ENCODE results near the gene PFDN1. TPM values are rescaled to one million over a fixed set of nuclear protein-coding genes. Genes with fewer than 3 reads are reported as not detected.

PFDN1 gene
- total RNA-seq, 1 experiment from 2014 or later: 150 TPM

DNA sequence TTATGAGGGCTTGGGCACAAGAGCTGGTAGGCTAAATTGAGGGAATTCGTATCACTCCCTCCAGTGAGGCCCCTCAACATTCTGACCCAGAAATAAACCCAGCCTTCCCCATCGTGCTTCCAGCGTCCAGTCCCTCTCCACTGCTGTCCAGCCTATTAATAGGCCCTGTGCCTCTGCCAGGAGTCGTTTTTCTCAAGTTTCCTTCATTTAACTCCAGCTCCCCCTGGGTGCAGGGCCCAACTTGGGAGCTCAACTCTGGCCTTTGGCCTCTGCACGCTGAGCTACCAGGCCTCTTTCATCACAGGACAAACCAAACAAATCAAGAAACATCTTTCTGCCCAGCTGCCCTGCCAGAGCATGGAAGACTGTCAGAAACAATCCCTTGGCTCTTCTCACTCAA, 33.5 kb upstream of the PFDN1 start:
- DNase-seq (ENCODE audit: low read depth): no peak
- in situ Hi-C loops (cut with HindIII; ENCODE audit: low pct_unique_long_range_greater_than_20kb, low sequenced_read_pairs): no loop called here

DNA sequence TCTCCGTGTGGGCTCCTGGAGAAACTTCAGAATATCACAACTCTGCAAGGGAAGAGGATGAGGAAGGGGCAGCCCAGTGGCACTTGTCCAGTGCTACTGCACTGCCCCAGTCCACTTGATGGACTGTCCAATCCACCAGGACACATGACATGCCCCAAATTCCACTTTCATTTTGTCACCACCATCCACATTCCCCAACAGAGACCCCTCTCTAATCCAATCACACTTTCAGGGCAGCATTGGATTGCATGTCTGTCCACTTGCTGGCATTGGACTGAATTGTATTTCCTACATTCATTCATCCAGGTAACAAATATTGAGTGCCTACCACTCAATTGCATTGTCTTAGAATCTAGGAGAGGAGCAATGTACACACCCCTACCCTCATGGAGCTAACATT, 28.7 kb upstream of the PFDN1 start:
- in situ Hi-C loops (cut with HindIII; ENCODE audit: low pct_unique_long_range_greater_than_20kb, low sequenced_read_pairs): no loop called here
- DNase-seq (ENCODE audit: low read depth): no peak

DNA sequence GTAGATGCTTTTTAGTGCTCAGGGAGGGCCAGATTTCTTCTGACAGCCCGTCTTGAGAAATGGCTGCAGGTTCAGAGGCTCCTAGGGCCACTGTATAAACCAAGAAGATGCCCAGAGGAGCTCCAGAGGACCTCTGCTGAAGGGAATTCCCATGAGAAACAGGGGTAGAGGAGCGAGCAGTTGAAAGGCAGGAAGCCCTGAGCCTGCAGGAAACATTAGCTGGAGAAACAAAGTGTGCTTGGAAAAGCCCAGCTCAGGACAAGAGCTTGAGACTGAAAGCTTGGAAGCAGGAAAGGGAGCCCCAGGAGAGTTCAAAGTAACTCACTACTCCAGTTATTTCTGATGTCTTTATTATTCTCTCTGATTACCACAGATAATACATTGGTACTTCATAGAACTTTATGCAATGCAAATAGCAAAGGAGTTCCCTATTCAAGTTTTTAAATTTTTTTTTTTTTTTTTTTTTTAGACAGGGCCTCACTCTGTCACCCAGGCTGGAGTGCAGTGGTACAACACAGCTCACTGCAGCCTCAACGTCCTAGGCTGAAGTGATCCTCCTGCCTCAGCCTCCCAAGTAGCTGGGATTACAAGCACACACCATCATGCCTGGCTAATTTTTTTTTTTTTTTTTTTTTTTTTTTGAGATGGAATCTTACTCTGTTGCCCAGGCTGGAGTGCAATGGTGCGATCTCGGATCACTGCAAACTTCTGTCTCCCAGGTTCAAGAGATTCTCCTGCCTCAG, 27.0 kb upstream of the PFDN1 start:
- in situ Hi-C loops (cut with HindIII; ENCODE audit: low pct_unique_long_range_greater_than_20kb, low sequenced_read_pairs): no loop called here
- no peak for DNase-seq (ENCODE audit: low read depth)

DNA sequence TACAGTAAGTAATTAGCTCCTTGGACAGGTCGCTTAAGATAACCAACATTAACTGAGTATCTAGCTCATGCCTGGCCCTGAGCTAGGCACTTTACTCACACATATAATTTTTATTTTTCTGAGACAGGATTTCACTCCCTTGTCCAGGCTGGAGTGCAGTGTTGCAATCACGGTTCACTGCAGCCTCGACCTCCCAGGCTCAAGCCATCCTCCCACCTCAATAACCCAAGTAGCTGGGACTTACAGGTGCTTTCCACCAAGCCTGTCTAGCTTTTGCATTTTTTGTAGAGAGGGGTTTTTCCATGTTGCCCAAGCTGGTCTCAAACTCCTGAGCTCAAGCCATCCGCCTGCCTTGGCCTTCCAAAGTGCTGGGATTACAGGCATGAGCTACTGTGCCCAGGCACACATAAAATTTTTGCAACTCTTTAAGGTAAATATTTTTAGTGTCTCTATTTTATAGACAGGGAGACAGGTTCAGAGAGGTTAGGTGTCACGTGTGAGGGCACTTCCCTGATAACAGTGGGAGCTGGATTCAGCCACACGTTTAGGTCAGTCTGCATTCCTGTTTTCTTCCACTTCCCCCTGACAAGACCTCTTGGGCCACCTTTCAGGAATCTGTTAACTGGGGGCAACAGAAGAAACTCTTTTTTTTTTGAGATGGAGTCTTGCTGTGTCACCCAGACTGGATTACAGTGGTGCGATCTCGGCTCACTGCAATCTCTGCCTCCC, 25.3 kb upstream of the PFDN1 start:
- in situ Hi-C loops (cut with HindIII; ENCODE audit: low pct_unique_long_range_greater_than_20kb, low sequenced_read_pairs): no loop called here
- no peak for DNase-seq (ENCODE audit: low read depth)

DNA sequence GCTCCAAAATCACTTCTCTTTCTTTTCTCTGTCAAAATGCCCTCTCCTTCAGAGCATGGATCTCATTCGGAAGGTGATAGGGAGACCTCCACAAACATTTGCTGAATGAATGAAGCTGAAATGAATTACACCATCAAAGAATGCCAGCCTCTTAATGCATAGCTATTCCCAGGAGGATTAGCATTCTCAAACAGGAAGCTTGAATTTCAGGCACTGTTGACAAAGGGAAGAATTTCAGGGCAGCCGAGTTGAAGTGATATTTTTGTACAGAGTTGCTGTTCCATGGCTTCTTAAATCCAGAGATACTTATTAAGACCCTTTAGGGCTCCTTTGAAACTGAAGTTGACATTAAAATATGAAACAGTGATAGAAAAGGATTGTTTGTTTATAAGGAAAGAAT, 24.7 kb upstream of the PFDN1 start:
- no peak for DNase-seq (ENCODE audit: low read depth)
- in situ Hi-C loops (cut with HindIII; ENCODE audit: low pct_unique_long_range_greater_than_20kb, low sequenced_read_pairs): no loop called here

DNA sequence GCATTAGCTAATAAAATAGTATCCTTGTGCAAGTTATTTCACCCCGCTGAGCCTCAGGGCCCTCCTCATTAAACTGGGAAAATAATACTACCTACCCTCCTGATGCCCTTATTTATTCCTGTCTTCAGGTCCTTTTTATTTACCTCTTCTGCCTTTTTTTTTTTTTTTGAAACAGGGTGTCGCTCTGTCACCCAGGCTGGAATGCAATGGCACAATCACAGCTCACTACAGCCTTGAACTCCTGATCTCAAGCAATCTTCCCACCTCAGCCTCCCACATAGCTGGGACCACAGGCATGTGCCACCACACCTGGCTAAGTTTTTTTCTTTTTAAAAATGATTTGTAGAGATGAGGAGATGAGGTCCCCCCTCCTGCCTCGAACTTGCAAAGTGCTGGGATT, 22.6 kb upstream of the PFDN1 start:
- no peak for DNase-seq (ENCODE audit: low read depth)
- in situ Hi-C loops (cut with HindIII; ENCODE audit: low pct_unique_long_range_greater_than_20kb, low sequenced_read_pairs): no loop called here

DNA sequence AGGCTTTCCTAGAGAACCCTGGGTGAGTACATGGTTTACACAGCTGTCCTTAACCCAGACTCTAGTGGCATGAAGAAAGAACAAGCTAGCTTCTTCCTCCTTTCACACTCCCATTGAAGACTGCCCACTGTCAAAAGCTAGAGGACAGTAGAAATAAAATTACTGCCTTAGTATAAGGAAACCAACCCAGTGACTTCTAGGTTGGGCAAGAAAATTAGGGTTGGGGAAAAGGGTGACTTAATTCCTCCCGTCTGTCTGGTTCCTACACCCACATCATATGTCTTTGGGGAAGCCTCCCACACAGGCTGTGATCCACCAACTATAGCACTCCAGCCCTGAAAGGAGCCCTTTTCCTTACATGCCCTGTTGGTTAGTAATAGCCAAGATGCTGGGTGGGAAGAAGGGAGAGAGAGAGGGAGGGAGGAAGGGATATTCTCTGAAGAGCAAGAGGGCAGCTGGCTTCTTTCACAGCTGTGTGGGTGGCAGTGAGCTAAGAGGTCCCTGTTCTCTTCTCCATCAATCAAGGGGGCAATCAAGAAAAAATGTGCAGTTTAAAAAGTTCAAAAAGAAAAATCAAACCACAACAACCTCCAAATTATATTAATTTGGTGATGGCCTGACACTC, 21.8 kb upstream of the PFDN1 start:
- no peak for DNase-seq (ENCODE audit: low read depth)
- in situ Hi-C loops (cut with HindIII; ENCODE audit: low pct_unique_long_range_greater_than_20kb, low sequenced_read_pairs): no loop called here

DNA sequence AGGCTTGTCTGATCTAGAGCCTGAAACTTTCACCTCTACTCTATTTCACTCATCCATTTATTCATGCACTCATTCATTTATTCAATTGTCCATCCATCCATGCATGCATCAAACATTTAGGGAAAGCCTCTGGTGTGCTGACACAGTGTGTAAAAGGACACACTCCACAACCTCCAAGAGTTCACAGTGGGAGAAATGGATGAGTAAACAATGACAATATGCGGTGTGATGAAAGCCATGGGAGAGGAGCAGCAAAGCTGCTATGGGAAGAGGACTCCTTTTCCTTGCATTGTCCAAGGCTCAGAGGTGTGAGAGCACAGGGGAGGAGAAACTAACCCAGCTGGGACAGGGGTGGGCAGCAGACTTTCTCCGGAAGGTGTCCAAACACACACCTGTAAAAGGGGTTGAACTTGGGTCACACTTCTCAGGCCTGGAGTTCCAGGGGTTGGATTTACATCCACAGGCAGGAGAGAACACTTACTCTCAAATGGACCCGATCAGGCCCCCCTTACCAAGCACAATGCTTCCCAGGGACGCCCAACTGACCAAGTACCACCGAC, 21.2 kb upstream of the PFDN1 start:
- peak; percentile 27 for DNase-seq (ENCODE audit: low read depth)
- in situ Hi-C loops (cut with HindIII; ENCODE audit: low pct_unique_long_range_greater_than_20kb, low sequenced_read_pairs): no loop called here

DNA sequence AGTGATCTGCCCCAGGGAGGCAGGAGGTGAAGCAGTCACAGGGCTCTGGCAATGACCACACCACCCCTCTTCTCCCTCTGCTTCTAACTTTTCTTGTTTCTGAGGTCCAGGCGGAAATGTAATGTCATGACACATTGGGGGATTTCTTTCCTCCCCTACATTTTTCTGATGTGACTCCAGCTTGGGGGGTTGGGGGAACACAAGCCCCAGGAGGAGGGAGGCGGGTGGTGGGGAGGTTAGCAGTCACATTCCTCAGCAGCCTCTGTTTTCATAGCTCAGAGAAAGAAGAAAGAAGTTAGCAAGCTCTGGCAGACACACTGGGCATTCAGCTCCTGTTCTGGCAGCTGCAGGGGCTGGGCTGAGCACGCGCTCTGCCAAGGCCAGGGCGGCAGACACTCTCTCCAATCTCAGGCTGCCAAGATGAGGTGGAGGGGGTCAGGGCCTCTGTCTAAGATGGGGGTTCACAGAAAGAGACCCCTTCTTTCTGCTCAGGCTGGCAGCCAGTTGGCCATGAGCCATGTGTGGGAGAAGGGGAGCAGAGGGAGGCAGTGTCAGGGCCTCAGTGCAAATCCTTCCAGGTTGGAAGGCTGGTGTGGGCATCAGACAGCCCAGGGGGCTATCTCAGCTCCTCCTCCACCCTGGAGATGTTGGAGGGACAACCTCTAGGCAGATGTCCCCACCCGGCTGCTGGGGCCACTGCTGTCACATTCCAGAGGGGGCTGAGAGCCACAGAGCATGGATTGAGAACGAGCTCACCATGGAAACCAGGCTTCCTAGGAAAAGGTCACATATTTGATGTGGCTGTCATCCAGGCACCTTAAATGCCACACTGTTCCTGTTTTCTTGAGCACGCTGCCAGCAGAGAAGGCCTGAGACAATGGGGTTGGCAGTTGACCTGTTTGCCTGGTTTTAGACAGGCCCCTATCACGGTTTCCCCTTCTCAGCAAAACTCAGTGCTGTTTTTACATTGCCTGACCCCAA, 20.1 kb upstream of the PFDN1 start:
- in situ Hi-C loops (cut with HindIII; ENCODE audit: low pct_unique_long_range_greater_than_20kb, low sequenced_read_pairs): no loop called here
- DNase-seq (ENCODE audit: low read depth): peak; percentile 71

DNA sequence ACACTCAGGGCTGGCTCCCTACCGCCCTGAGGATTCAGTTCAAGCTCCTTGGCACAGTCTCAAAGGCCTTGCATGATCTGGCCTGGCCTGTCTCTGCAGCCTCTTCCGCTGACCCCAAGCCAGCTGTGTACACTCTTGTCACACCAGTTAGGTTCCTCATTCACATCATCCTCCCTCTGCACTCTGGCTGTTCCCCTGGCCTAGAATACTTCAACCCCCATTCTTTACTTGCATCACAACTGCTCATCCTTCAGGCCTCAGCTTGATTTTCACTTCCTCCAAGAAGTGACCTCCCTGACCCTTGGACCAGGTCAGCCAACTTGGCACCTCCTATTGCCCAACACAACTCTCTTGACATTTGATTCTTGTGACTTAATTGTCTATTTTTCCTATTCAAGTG, 18.9 kb upstream of the PFDN1 start:
- in situ Hi-C loops (cut with HindIII; ENCODE audit: low pct_unique_long_range_greater_than_20kb, low sequenced_read_pairs): no loop called here
- no peak for DNase-seq (ENCODE audit: low read depth)

DNA sequence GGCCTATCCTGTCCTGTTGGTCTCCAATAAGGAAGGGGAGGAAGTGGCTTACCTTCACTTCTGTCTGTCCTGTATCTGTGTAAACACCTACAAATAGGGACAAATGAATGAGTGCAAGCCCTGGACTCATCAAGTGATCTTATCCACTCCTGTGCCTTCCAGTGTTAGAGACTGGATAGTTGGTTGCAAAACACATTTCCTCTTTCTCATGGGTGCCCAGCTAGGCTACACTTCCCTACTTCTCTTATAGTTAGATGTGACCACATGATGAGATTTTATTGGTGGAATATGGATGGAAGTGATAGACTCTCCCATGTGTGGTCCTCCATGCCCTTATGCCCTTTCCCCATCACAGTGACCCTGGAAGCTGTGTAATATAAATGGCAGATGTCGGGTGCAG, 16.9 kb upstream of the PFDN1 start:
- in situ Hi-C loops (cut with HindIII; ENCODE audit: low pct_unique_long_range_greater_than_20kb, low sequenced_read_pairs): no loop called here
- no peak for DNase-seq (ENCODE audit: low read depth)

DNA sequence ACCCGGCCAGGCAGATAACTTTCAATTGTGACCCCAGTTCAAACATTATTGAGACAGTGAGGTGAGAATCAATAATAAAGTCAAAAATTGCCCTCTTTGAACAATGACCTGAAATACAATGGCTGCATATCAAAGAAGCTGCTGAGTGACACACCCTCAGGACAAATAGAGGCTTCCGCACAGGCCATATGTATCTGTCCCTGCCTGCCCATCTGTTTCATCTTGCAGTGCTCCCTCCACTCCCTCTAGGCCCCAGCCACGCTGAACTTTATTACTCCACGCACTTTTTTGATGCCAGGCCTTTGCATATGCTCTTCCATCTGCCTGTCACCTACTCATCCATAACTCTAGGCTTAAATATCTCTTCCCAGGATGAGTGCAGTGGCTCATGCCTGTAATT, 15.9 kb upstream of the PFDN1 start:
- DNase-seq (ENCODE audit: low read depth): no peak
- in situ Hi-C loops (cut with HindIII; ENCODE audit: low pct_unique_long_range_greater_than_20kb, low sequenced_read_pairs): no loop called here

DNA sequence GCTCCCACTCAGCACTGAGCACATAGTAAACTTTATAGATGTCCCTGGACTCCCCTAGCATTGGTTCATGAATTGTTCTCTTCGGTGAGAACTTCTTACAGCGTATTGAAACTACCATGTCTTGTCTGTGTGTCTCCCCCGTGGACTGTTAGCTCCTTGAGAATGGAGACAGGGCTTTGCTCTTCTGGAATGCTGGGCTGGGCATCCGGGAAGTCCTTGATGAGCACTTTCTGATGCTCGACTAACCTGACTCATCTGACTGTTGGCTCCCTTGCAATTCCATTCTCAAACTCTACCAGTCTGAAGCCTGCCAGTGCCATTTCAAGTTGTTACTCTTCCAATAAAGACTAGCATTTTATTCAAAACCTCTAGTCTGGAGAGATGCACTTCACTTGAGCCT, 15.0 kb upstream of the PFDN1 start:
- in situ Hi-C loops (cut with HindIII; ENCODE audit: low pct_unique_long_range_greater_than_20kb, low sequenced_read_pairs): no loop called here

DNA sequence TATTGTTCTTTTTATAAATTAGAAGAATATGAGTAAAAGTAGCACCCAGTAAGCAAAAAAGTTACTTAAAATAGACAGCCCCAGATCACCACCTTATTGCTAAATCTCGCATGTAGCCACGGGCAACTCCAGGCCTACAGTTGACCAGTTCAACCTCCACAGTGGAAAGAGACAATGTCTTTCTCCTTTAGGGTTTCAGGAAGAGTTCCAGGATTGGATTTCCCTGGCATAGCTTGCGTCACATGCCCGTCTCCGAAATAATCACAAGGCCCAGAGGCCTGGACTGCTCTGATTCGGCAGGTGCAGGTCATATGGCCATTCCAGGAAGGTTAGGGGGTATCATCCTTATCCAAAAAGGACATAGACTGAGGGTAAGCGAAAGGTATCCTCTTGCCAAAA, 9.9 kb upstream of the PFDN1 start:
- in situ Hi-C loops (cut with HindIII; ENCODE audit: low pct_unique_long_range_greater_than_20kb, low sequenced_read_pairs): no loop called here
- no peak for DNase-seq (ENCODE audit: low read depth)

More for the DNA sequence above, 15.0 kb upstream of the PFDN1 start:
- peak; percentile 45 for DNase-seq (ENCODE audit: low read depth)

DNA sequence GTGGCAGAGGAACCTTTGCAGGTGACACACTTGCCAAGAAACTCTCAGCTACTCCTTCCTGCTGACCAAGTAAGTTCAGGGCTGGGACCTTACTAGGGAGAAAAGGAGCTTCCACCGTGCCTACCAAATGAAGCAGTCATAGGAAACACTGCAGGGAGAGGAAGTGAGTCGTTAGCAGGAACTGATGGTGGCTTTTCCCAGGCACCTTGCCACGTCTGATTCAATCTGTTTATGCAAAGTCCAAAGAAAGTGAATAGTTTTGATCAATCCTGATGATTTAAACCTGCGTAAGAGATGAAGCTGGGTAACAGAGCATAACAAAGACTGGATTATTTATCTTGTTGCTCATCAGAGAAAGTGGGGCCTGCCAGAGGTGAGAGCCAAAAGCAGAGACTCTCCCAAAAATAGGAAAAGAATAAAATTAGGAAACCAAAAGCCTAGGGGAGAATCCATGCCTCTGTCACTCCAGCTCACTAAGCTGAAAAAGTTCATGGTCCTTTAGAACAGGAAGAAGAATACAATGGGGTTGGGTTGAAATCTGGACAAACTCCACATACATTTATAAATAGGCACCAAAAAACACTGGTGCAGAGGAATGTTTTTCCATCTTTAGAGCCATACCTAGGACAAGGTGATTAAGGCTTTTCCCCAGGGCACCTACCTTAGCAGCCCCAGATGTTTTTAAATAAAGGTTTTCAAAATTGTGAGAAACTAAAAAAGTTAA, 9.3 kb upstream of the PFDN1 start:
- in situ Hi-C loops (cut with HindIII; ENCODE audit: low pct_unique_long_range_greater_than_20kb, low sequenced_read_pairs): no loop called here

DNA sequence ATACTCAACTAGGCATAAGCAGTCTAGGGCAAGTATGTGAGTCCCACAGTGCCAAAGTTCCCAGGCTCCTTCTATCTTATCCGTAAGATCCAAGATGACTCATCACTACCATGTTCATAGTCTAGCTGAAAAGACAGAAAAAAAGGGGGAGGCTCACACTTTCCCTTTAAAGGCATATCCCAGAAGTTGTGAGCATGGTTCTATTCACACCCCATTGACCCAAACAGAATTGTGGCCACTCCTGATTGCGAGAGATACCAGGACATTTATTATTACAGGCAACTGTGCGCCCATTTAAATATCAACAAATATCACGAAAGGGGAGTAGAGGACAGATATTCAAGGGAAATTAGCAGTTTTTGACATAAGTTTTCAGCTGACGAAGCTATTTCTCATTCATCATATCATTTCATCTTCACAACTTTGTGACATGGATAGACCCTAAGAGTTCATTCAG, 8.1 kb upstream of the PFDN1 start:
- peak; percentile 62 for DNase-seq (ENCODE audit: low read depth)
- in situ Hi-C loops (cut with HindIII; ENCODE audit: low pct_unique_long_range_greater_than_20kb, low sequenced_read_pairs): no loop called here

More for the DNA sequence above, 9.3 kb upstream of the PFDN1 start:
- peak; percentile 67 for DNase-seq (ENCODE audit: low read depth)

DNA sequence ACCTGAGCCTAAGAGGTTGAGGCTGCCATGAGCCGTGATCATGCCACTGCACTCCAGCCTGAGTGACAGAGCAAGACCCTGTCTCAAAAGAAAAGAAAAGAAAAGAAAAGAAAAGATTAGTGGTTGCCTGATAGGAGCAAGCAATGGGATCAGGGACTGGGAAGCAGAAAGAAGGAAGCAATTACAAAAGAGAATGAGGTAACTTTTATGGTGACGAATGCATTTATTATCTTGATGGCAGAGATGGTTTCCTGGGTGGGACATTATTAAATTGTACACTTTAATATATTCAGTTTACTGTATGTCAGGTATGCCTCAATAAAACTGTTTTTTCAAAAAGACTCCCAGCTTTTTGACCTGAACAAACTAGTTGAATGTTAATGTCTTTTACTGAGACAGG, 7.5 kb upstream of the PFDN1 start:
- no peak for DNase-seq (ENCODE audit: low read depth)
- in situ Hi-C loops (cut with HindIII; ENCODE audit: low pct_unique_long_range_greater_than_20kb, low sequenced_read_pairs): no loop called here

Measured in Caki2 (cell line).